ENCODE measurements around the gene GLG1. TPM values are rescaled to one million over a fixed set of nuclear protein-coding genes. Genes with fewer than 3 reads are reported as not detected.
"Not testable (repeated sequence)": the region's sequence is repeated elsewhere in the genome, so short reads cannot be mapped to it uniquely, and the experiment has no call there.

Gene GLG1
- polyA plus RNA-seq, 3 donors, result 158 to 162 (median 158) TPM

- no peak for DNase-seq (ENCODE audit: extremely low read depth in 1 of 11, low read depth in 9 of 11, low spot score in 4 of 11)
Observed at GRCh38 chr16:74560912-74561311, 46.0 kb downstream of the GLG1 start.

- no peak for DNase-seq (ENCODE audit: extremely low read depth in 1 of 11, low read depth in 9 of 11, low spot score in 4 of 11)
Observed at GRCh38 chr16:74558873-74559272, 48.0 kb downstream of the GLG1 start.

- DNase-seq (ENCODE audit: extremely low read depth in 1 of 11, low read depth in 9 of 11, low spot score in 4 of 11), result no peak
Observed at GRCh38 chr16:74557275-74557674, 49.6 kb downstream of the GLG1 start.

GRCh38 chr16:74556375-74556922 is 50.5 kb downstream of the GLG1 start:
- DNase-seq (ENCODE audit: extremely low read depth in 1 of 11, low read depth in 9 of 11, low spot score in 4 of 11), result no peak

GRCh38 chr16:74552357-74552756 is 54.6 kb downstream of the GLG1 start:
- not testable (repeated sequence) for DNase-seq (ENCODE audit: extremely low read depth in 1 of 11, low read depth in 9 of 11, low spot score in 4 of 11)

- DNase-seq (ENCODE audit: extremely low read depth in 1 of 11, low read depth in 9 of 11, low spot score in 4 of 11), result not testable (repeated sequence)
Observed at GRCh38 chr16:74550227-74551019, 56.5 kb downstream of the GLG1 start.

- not testable (repeated sequence) for DNase-seq (ENCODE audit: extremely low read depth in 1 of 11, low read depth in 9 of 11, low spot score in 4 of 11)
Observed at GRCh38 chr16:74546112-74546511, 60.8 kb downstream of the GLG1 start.

- not testable (repeated sequence) for DNase-seq (ENCODE audit: extremely low read depth in 1 of 11, low read depth in 9 of 11, low spot score in 4 of 11)
Observed at GRCh38 chr16:74542911-74543578, 63.9 kb downstream of the GLG1 start.

GRCh38 chr16:74540663-74541062 is 66.3 kb downstream of the GLG1 start:
- DNase-seq (ENCODE audit: extremely low read depth in 1 of 11, low read depth in 9 of 11, low spot score in 4 of 11), result not testable (repeated sequence)

- not testable (repeated sequence) for DNase-seq (ENCODE audit: extremely low read depth in 1 of 11, low read depth in 9 of 11, low spot score in 4 of 11)
Observed at GRCh38 chr16:74538801-74539200, 68.1 kb downstream of the GLG1 start.

- not testable (repeated sequence) for DNase-seq (ENCODE audit: extremely low read depth in 1 of 11, low read depth in 9 of 11, low spot score in 4 of 11)
Observed at GRCh38 chr16:74537746-74538145, 69.2 kb downstream of the GLG1 start.

GRCh38 chr16:74534650-74535049 is 72.3 kb downstream of the GLG1 start:
- DNase-seq (ENCODE audit: extremely low read depth in 1 of 11, low read depth in 9 of 11, low spot score in 4 of 11), result not testable (repeated sequence)

- DNase-seq (ENCODE audit: extremely low read depth in 1 of 11, low read depth in 9 of 11, low spot score in 4 of 11), result no peak
Observed at GRCh38 chr16:74524926-74525325, 82.0 kb downstream of the GLG1 start.

- DNase-seq (ENCODE audit: extremely low read depth in 1 of 11, low read depth in 9 of 11, low spot score in 4 of 11), result no peak
Observed at GRCh38 chr16:74524117-74524516, 82.8 kb downstream of the GLG1 start.

- DNase-seq (ENCODE audit: extremely low read depth in 1 of 11, low read depth in 9 of 11, low spot score in 4 of 11), result not testable (repeated sequence)
Observed at GRCh38 chr16:74523706-74524105, 83.2 kb downstream of the GLG1 start.

- DNase-seq (ENCODE audit: extremely low read depth in 1 of 11, low read depth in 9 of 11, low spot score in 4 of 11), result no peak
Observed at GRCh38 chr16:74522160-74522559, 84.8 kb downstream of the GLG1 start.

GRCh38 chr16:74521691-74522090 is 85.2 kb downstream of the GLG1 start:
- DNase-seq (ENCODE audit: extremely low read depth in 1 of 11, low read depth in 9 of 11, low spot score in 4 of 11), result no peak

GRCh38 chr16:74518934-74519333 is 88.0 kb downstream of the GLG1 start:
- DNase-seq (ENCODE audit: extremely low read depth in 1 of 11, low read depth in 9 of 11, low spot score in 4 of 11), result not testable (repeated sequence)

GRCh38 chr16:74511961-74512360 is 95.0 kb downstream of the GLG1 start:
- no peak for DNase-seq (ENCODE audit: extremely low read depth in 1 of 11, low read depth in 9 of 11, low spot score in 4 of 11)

GRCh38 chr16:74505011-74505410 is 101.9 kb downstream of the GLG1 start:
- DNase-seq (ENCODE audit: extremely low read depth in 1 of 11, low read depth in 9 of 11, low spot score in 4 of 11), result no peak

All from renal cortex interstitium (tissue), 11 donors.